HL-60/S4 (cell line): ENCODE results near the gene NIPAL3.
"Not testable (repeated sequence)": the region's sequence is repeated elsewhere in the genome, so short reads cannot be mapped to it uniquely, and the experiment has no call there.

Experiments
- in situ Hi-C: fragments of 300-500 bp; cut with MboI; formaldehyde crosslinking; loops from 2 replicates; pipeline ENCODE4 v1.14.3; 2022; ENCODE audit warnings: low sequenced_read_pairs

NIPAL3 gene

GRCh38 chr1:24487455-24487854 is 71.9 kb downstream of the NIPAL3 start:
- in situ Hi-C loops: no loop called here

GRCh38 chr1:24488159-24488558 is 72.6 kb downstream of the NIPAL3 start:
- in situ Hi-C loops: not testable (repeated sequence)

- in situ Hi-C loops: no loop called here
Measured at GRCh38 chr1:24489674-24490073, 74.1 kb downstream of the NIPAL3 start.

- in situ Hi-C loops: no loop called here
Measured at GRCh38 chr1:24490101-24490781, 74.6 kb downstream of the NIPAL3 start.

GRCh38 chr1:24491577-24492360 is 76.2 kb downstream of the NIPAL3 start:
- in situ Hi-C loops: no loop called here

- in situ Hi-C loops: not testable (repeated sequence)
Measured at GRCh38 chr1:24492935-24493334, 77.3 kb downstream of the NIPAL3 start.

GRCh38 chr1:24493785-24494184 is 78.2 kb downstream of the NIPAL3 start:
- in situ Hi-C loops: no loop called here

GRCh38 chr1:24498589-24498988 is 83.0 kb downstream of the NIPAL3 start:
- in situ Hi-C loops: no loop called here

GRCh38 chr1:24500448-24501048 is 84.9 kb downstream of the NIPAL3 start:
- in situ Hi-C loops: no loop called here

GRCh38 chr1:24501371-24502064 is 85.9 kb downstream of the NIPAL3 start:
- in situ Hi-C loops: no loop called here

- in situ Hi-C loops: no loop called here
Measured at GRCh38 chr1:24502065-24502708, 86.6 kb downstream of the NIPAL3 start.

GRCh38 chr1:24502709-24503058 is 87.1 kb downstream of the NIPAL3 start, which contains the start of gene RCAN3:
Gene RCAN3, plus strand, starts transcription at chr1:24502836. Its CDS starts 11,537 bp downstream, at chr1:24514373.
- in situ Hi-C loops: no loop called here

GRCh38 chr1:24503059-24503751 is 87.6 kb downstream of the NIPAL3 start:
- in situ Hi-C loops: no loop called here

- in situ Hi-C loops: no loop called here
Measured at GRCh38 chr1:24503870-24504523, 88.4 kb downstream of the NIPAL3 start.

GRCh38 chr1:24504560-24504959 is 89.0 kb downstream of the NIPAL3 start:
- in situ Hi-C loops: no loop called here

- in situ Hi-C loops: no loop called here
Measured at GRCh38 chr1:24505816-24506215, 90.2 kb downstream of the NIPAL3 start.

- in situ Hi-C loops: no loop called here
Measured at GRCh38 chr1:24506691-24507381, 91.2 kb downstream of the NIPAL3 start.

- in situ Hi-C loops: no loop called here
Measured at GRCh38 chr1:24507405-24507804, 91.8 kb downstream of the NIPAL3 start.

- in situ Hi-C loops: no loop called here
Measured at GRCh38 chr1:24508911-24509310, 93.3 kb downstream of the NIPAL3 start.
